WERI-Rb-1 (cell line): ENCODE data around the gene DUSP22.

Source experiments
- DNase-seq: peaks from one replicate; pipeline ENCODE4 v3.0.0-alpha.2; 2020
- H3K27ac ChIP-seq: fragments of 250-450 bp; sonication (Bioruptor Pico); 2 replicates; pipeline ENCODE4 v1.5.1; 2020; ENCODE audit warnings: mild to moderate bottlenecking, moderate library complexity
- H3K27me3 ChIP-seq: fragments of 250-450 bp; sonication (Bioruptor Pico); 2 replicates; pipeline ENCODE4 v1.5.1; 2021; ENCODE audit warnings: mild to moderate bottlenecking, low read depth, moderate library complexity; ENCODE audit not compliant: insufficient read depth, severe bottlenecking
- H3K36me3 ChIP-seq: fragments of 250-450 bp; sonication (Bioruptor Pico); 2 replicates; pipeline ENCODE4 v1.5.1; 2020; ENCODE audit warnings: mild to moderate bottlenecking, moderate library complexity
- H3K4me3 ChIP-seq: 2 replicates; pipeline ENCODE4 v1.5.1; 2011; ENCODE audit warnings: low read depth, mild to moderate bottlenecking, control low read depth, low read length
- H3K9me3 ChIP-seq: fragments of 250-450 bp; sonication (Bioruptor Pico); 2 replicates; pipeline ENCODE4 v1.5.1; 2021; ENCODE audit warnings: mild to moderate bottlenecking, moderate library complexity; ENCODE audit not compliant: severe bottlenecking
- CTCF ChIP-seq: IDR thresholded peaks from 2 replicates; pipeline ENCODE4 v1.5.1; 2011; ENCODE audit warnings: low read depth, mild to moderate bottlenecking, control low read depth, inconsistent platforms, low read length

DUSP22 gene

GRCh38 chr6:328136-328670, 35.9 kb downstream of the DUSP22 start:
- DNase-seq = no peak
- no peaks in the 10 kb centered on the region for H3K9me3 ChIP-seq
- TF ChIP-seq CTCF = no peak
- H3K27ac ChIP-seq = no peak overlapping the region
- H3K36me3 ChIP-seq = peaks cover 5% of the 10 kb centered on the region; the same call in 1 of the 2 replicates
- H3K27me3 ChIP-seq = peaks cover 39% of the 10 kb centered on the region
- no peak overlapping the region for H3K4me3 ChIP-seq

GRCh38 chr6:328924-329323, 36.6 kb downstream of the DUSP22 start:
- Histone ChIP-seq H3K27ac (no peak overlapping the region), H3K27me3 (peaks cover 31% of the 10 kb centered on the region), H3K9me3 (no peaks in the 10 kb centered on the region), H3K4me3 (no peak overlapping the region), H3K36me3 (peaks cover 5% of the 10 kb centered on the region; the same call in 1 of the 2 replicates)
- no peak for DNase-seq
- no peak for TF ChIP-seq CTCF

- Histone ChIP-seq H3K9me3 (no peaks in the 10 kb centered on the region), H3K27ac (no peak overlapping the region), H3K36me3 (peaks cover 5% of the 10 kb centered on the region; the same call in 1 of the 2 replicates), H3K4me3 (no peak overlapping the region), H3K27me3 (peaks cover 30% of the 10 kb centered on the region)
- no peak for DNase-seq
- 0 out of 2 replicates have a peak, but pooled peaks have one; percentile 13 for TF ChIP-seq CTCF
These were observed 37.8 kb downstream of the DUSP22 start for GRCh38 chr6:329888-330691.

GRCh38 chr6:330948-331347, 38.7 kb downstream of the DUSP22 start:
- peaks cover 5% of the 10 kb centered on the region; the same call in 1 of the 2 replicates for H3K36me3 ChIP-seq
- no peak overlapping the region for H3K27ac ChIP-seq
- no peaks in the 10 kb centered on the region for H3K9me3 ChIP-seq
- peaks cover 31% of the 10 kb centered on the region for H3K27me3 ChIP-seq
- no peak for DNase-seq
- TF ChIP-seq CTCF = no peak
- no peak overlapping the region for H3K4me3 ChIP-seq

- no peaks in the 10 kb centered on the region for H3K9me3 ChIP-seq
- DNase-seq = no peak
These were observed 39.6 kb downstream of the DUSP22 start for GRCh38 chr6:331622-332521.

More at GRCh38 chr6:331622-332521, 39.6 kb downstream of the DUSP22 start:
- Histone ChIP-seq H3K36me3 (peaks cover under 1% of the 10 kb centered on the region; the same call in 1 of the 2 replicates), H3K4me3 (no peak overlapping the region), H3K27ac (no peak overlapping the region), H3K27me3 (peaks cover 37% of the 10 kb centered on the region)
- TF ChIP-seq CTCF = no peak
